Uterus (tissue), 4 donors: ENCODE results near the gene NPC1L1. TPM values are rescaled to one million over a fixed set of nuclear protein-coding genes. Genes with fewer than 3 reads are reported as not detected.

Experiments used
- DNase-seq, 2 donors: peaks; one replicate each; pipeline ENCODE4 v3.0.0-alpha.2; 2019 to 2020
- H3K27ac ChIP-seq, 2 donors: fragments of 200-600 bp; sonication (generic); 1 replicate in 1 of 2; 2 replicates in 1 of 2; pipeline ENCODE4 v1.5.1; 2016 to 2018
- H3K27me3 ChIP-seq, 2 donors: fragments of 200-600 bp; sonication (generic); one replicate each; pipeline ENCODE4 v1.5.1; 2018 to 2019; ENCODE audit warnings: control low read depth in 1 of 2
- H3K36me3 ChIP-seq, 2 donors: fragments of 200-600 bp; sonication (generic); one replicate each; pipeline ENCODE4 v1.5.1; 2019; ENCODE audit warnings: control low read depth in 1 of 2
- H3K4me1 ChIP-seq, 2 donors: fragments of 200-600 bp; sonication (generic); one replicate each; pipeline ENCODE4 v1.5.1; 2018 to 2019; ENCODE audit warnings: control low read depth in 1 of 2
- H3K4me3 ChIP-seq, 2 donors: fragments of 200-600 bp; sonication (generic); 1 replicate in 1 of 2; 2 replicates in 1 of 2; pipeline ENCODE4 v1.5.1; 2018 to 2019; ENCODE audit warnings: mild to moderate bottlenecking in 1 of 2
- H3K9me3 ChIP-seq, 2 donors: fragments of 200-600 bp; sonication (generic); one replicate each; pipeline ENCODE4 v1.5.1; 2019; ENCODE audit warnings: control low read depth in 1 of 2
- POLR2A ChIP-seq, 2 donors: fragments of 450-650 bp; IDR thresholded peaks; one replicate each; pipeline ENCODE4 v1.6.1; 2016; ENCODE audit warnings: antibody characterized with exemption in 2 of 2, mild to moderate bottlenecking in 1 of 2, moderate library complexity in 1 of 2
- intact Hi-C: fragments of 100-400 bp; cut with DNase I; formaldehyde crosslinking; loops from one replicate; pipeline ENCODE4 v1.15.1; 2023; ENCODE audit warnings: low total_unique reads
- total RNA-seq, 4 donors: library from RNA; depleted of rRNA in 3 of 4; stranded (reverse); fragments of >200 nt in 3 of 4; gene quantifications; one replicate each; pipeline versions ENCODE4 v1.1.0 to v1.2.4, GENCODE V29; 2014 to 2023
- TF ChIP-seq, protein P1 (sequence below), 4 experiments: fragments of 200-600 bp in 2 of 4; fragments of 450-650 bp in 2 of 4; sonication (generic) in 2 of 4; IDR thresholded peaks; one replicate each; pipeline ENCODE4 v1.5.1; 2016 to 2019; ENCODE audit warnings: antibody characterized with exemption in 4 of 4, mild to moderate bottlenecking in 2 of 4, moderate library complexity in 1 of 4
- donor health status: DM: yes; HTN: yes; CAD: no.

The NPC1L1 gene
- total RNA-seq, 4 donors from 2014 or later, result 0.49 TPM; not detected in 3

- Histone ChIP-seq H3K27me3 (no peaks in the 10 kb centered on the region), H3K27ac (peak overlapping the region; percentile 96 to 98), H3K9me3 (no peaks in the 10 kb centered on the region), H3K4me1 (peaks cover 7 to 17% of the 10 kb centered on the region in 2 donors), H3K4me3 (peak overlapping the region; percentile 86 to 93), H3K36me3 (no peaks in the 10 kb centered on the region)
- intact Hi-C loops, result no loop called here
- DNase-seq, result no peak
- TF ChIP-seq, protein P1, sequence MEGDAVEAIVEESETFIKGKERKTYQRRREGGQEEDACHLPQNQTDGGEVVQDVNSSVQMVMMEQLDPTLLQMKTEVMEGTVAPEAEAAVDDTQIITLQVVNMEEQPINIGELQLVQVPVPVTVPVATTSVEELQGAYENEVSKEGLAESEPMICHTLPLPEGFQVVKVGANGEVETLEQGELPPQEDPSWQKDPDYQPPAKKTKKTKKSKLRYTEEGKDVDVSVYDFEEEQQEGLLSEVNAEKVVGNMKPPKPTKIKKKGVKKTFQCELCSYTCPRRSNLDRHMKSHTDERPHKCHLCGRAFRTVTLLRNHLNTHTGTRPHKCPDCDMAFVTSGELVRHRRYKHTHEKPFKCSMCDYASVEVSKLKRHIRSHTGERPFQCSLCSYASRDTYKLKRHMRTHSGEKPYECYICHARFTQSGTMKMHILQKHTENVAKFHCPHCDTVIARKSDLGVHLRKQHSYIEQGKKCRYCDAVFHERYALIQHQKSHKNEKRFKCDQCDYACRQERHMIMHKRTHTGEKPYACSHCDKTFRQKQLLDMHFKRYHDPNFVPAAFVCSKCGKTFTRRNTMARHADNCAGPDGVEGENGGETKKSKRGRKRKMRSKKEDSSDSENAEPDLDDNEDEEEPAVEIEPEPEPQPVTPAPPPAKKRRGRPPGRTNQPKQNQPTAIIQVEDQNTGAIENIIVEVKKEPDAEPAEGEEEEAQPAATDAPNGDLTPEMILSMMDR (IDR thresholded peaks at IDR 0.05), result no peak
- TF ChIP-seq POLR2A (IDR thresholded peaks at IDR 0.05), result no peak
These were observed 49.9 kb downstream of the NPC1L1 start for GRCh38 chr7:44491229-44491628.

DNA sequence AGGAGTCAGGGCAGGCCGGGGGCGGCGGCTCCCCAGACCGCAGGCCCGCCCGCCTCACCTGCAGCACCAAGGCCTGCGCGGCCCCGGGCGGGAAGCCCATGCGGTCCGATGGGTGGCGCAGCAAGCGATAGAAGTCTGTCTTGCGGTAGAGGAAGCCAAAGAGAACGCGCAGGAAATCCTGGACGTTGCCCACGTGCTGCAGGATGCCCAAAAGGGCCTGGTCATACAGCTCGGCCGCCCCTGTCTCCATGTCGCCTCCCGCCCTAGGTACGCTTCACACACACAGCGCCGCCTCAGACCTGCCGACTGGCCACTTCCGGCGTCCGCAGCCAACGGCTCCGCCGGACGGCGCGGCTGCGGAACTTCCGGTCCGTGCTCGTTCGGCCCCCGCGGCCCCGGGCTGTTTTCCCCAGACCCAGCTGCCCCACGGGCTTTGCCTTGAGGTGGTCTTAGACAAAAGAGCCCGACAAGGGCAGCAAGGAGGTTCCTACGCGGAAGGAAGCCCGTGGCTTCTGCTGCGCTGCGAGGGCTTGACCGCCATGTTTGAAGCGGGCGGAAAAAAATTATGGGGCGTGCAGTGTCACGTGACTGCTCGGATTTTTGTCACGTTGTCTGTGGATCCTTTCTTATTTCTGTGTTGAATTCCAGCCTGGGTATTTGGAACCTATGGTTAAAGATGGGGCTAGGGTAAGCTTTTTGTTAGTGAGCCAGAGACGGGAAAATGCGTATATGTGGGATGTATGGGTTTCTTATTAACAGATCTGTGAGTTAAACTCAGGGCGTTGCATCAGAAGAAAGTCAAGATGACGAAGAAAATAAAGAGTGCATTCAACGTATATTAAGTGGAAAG is 50.6 kb downstream of the NPC1L1 start, which contains the start of gene NUDCD3:
Gene NUDCD3 (minus strand): TSS at position 308 of the 850 bp plus-strand sequence. CDS start 58 bp downstream, at position 250.
- Histone ChIP-seq H3K27me3 (no peaks in the 10 kb centered on the region), H3K36me3 (no peaks in the 10 kb centered on the region), H3K4me1 (peaks cover 7 to 19% of the 10 kb centered on the region in 2 donors), H3K4me3 (peak within 1 kb of the TSS; percentile 86 to 93), H3K27ac (peak within 1 kb of the TSS; percentile 96 to 98), H3K9me3 (no peaks in the 10 kb centered on the region)
- intact Hi-C loops, result no loop called here
- DNase-seq, result peak; percentile 76 to 78
- TF ChIP-seq, protein P1 (IDR thresholded peaks at IDR 0.05), result no peak
- peak in 1 of 2 donors; percentile 45 for TF ChIP-seq POLR2A (IDR thresholded peaks at IDR 0.05)

DNA sequence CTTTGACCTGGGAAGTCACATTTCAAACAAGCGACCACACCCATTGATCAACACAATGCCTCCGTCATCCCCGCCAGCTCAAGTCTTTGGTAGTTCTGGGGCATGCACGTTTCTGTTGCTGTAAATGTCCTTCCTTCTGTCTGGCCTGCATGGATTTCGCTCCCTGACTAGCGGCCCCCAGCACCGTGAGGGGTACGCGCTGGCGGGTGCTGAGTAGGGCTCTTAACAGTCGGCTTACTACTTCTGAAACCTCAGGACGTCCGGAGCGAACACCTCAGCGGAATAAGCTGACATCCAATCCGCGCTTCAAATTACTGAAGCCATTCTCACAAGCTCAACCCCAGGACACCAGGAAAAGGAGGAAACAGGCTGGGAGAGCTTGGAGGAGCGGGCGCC is 51.2 kb downstream of the NPC1L1 start:
- Histone ChIP-seq H3K9me3 (no peaks in the 10 kb centered on the region), H3K4me1 (peaks cover 7 to 19% of the 10 kb centered on the region in 2 donors), H3K4me3 (peak overlapping the region; percentile 86 to 93), H3K27ac (peak overlapping the region; percentile 96 to 98), H3K36me3 (no peaks in the 10 kb centered on the region), H3K27me3 (no peaks in the 10 kb centered on the region)
- intact Hi-C loops, result no loop called here
- DNase-seq, result no peak
- TF ChIP-seq, protein P1 (IDR thresholded peaks at IDR 0.05), result no peak
- TF ChIP-seq POLR2A (IDR thresholded peaks at IDR 0.05), result no peak

DNA sequence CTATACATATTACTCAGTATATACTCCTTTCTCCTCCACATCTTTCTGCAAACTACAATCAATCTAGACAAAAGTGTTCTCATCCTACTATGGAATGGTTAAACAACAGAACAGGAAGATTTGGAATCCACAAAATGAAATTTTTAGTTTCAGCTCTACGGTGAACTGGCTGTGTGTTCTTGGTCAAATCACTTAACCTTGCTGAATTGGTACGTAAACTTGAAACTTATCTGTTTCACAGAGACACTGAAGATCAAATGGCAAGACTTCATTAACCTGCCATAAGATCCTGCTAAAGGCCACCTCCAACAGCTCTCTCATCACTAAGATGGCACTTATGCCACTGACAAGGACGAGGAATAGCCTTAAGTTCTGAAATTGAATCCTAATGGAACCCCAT is 52.2 kb downstream of the NPC1L1 start:
- Histone ChIP-seq H3K9me3 (no peaks in the 10 kb centered on the region), H3K36me3 (no peaks in the 10 kb centered on the region), H3K4me3 (peak overlapping the region in 1 of 2 donors; percentile 86), H3K27ac (no peak overlapping the region), H3K27me3 (no peaks in the 10 kb centered on the region), H3K4me1 (peaks cover 7 to 19% of the 10 kb centered on the region in 2 donors)
- intact Hi-C loops, result no loop called here
- DNase-seq, result no peak
- no peak for TF ChIP-seq POLR2A (IDR thresholded peaks at IDR 0.05)
- TF ChIP-seq, protein P1 (IDR thresholded peaks at IDR 0.05), result no peak

DNA sequence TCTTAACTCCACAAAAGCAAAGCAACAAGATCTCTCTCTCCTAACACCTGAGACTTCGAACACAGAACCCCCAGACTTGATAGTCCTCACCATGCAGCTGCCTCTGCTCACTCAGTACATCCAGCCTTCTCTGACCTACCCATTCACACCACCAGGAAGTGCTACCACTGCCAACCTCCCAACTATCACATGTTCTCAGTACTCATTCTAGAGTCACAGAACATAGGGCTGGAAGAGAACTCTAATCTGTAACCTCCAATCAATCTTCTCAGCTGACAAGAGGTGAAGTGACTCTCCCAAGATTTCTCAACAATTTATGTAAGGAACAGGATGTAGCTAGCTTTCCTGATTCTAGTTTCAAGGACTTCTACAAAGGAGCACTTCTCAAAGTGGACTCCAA is 54.4 kb downstream of the NPC1L1 start:
- Histone ChIP-seq H3K9me3 (peaks cover 0 to 10% of the 10 kb centered on the region in 2 donors), H3K27me3 (no peaks in the 10 kb centered on the region), H3K4me3 (no peak overlapping the region), H3K36me3 (no peaks in the 10 kb centered on the region), H3K4me1 (peaks cover 9 to 19% of the 10 kb centered on the region in 2 donors), H3K27ac (no peak overlapping the region)
- TF ChIP-seq, protein P1 (IDR thresholded peaks at IDR 0.05), result no peak
- no peak for TF ChIP-seq POLR2A (IDR thresholded peaks at IDR 0.05)
- DNase-seq, result no peak
- intact Hi-C loops, result no loop called here
